NCI-H69 (cell line): Measurements from ENCODE around the gene PRPF39.
"Not testable (repeated sequence)": the region's sequence is repeated elsewhere in the genome, so short reads cannot be mapped to it uniquely, and the experiment has no call there.

Source experiments
- DNase-seq: peaks from one replicate; lab custom pipeline; 2025; lab: John Stamatoyannopoulos, UW

Gene PRPF39

GRCh38 chr14:45136399-45136798 is 52.5 kb downstream of the PRPF39 start:
- no peak for DNase-seq

DNA sequence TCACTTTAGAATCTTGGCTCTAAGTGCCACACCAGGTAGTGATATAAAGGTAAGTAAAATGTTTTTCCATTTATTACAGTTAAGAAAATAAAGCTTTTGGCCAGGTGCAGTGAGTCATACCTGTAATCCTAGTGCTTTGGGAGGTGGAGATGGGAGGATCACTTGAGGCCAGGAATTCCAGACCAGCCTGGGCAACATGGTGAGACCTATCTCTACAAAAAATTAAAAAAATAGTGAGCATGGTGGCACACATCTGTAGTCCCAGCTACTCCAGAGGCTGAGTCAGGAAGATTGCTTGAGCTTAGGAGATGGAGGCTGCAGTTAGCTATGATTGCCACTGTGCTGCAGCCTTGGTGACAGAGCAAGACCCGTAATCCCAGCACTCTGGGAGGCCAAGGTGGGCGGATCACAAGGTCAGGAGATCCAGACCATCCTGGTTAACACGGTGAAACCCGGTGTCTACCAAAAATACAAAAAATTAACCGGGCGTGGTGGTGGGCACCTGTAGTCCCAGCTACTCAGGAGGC is 56.8 kb downstream of the PRPF39 start:
- no peak for DNase-seq

- not testable (repeated sequence) for DNase-seq
Measured at GRCh38 chr14:45142083-45142482, 58.2 kb downstream of the PRPF39 start.

DNA sequence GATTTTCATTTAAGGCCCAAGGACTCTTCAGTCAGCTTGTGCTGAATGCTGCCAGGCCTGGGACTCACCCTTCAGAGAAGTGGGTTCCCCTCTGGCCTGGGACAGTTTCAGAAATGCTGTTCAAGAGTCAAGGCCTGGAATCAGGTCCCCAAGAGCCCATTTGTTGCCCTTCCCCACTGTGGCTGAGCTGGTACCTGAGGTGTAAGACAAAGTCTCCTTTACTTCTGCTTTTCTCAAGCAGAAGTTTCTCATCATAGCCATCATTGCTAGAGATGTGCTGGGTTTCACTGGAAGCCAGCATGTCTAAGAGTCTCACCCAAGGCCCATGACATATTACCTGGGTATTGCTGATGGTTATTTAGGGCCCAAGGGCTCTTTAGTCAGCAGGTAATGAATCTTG is 60.7 kb downstream of the PRPF39 start:
- no peak for DNase-seq

GRCh38 chr14:45145214-45145613 is 61.3 kb downstream of the PRPF39 start:
- no peak for DNase-seq

DNA sequence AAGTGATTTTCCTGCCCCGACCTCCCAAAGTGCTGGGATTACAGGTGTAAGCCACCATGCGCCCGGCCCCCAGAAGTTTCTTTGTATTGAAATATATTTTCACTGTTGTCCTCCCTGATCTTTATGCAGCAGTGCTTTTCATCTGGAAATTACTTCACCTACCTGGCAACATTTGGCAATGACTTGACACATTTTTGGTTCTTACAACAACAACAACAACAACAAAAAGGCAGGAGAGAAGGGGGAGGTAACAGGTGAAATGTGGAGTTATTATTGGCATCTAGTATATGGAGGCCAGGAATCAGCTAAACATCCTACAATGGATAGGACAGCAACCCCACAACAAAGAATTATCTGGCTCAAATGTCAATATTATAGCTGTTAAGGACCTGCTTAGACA is 65.7 kb downstream of the PRPF39 start:
- DNase-seq: no peak

GRCh38 chr14:45150386-45150890 is 66.5 kb downstream of the PRPF39 start:
- DNase-seq: no peak

DNA sequence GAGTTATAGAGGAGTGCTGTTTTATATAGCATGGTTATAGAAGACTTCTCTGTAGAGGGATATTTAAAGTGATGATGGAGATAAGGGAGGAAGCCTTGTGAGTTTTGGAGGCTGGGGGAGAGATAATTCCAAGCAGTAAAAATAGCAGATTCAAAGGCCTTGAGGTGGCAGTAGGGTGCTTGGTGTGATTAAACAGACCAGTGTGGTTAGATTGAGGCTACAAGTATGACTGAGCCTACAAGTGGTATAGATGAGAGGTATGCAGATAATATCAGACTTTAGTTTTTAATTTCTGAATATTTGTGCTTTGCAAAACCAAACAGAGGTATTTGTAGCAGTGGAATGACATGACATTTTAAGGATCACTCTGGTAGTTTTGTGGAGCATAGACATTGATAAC is 72.2 kb downstream of the PRPF39 start:
- DNase-seq: no peak
